Transverse colon (tissue), 3 donors: ENCODE data around the gene SLC12A3.

ENCODE experiments used
- CTCF ChIP-seq, 5 experiments: fragments of 200-600 bp in 3 of 5; fragments of 450-650 bp in 2 of 5; sonication (generic) in 3 of 5; IDR thresholded peaks; 1 replicate in 2 of 5; 2 replicates in 3 of 5; pipeline ENCODE4 v1.5.1; 2016 to 2017; ENCODE audit warnings: antibody characterized with exemption in 5 of 5, inconsistent platforms in 3 of 5, mild to moderate bottlenecking in 2 of 5, moderate library complexity in 1 of 5
- EP300 ChIP-seq: sonication (generic); formaldehyde crosslinking; IDR thresholded peaks from one replicate; pipeline ENCODE4 v1.6.1; 2017; ENCODE audit warnings: antibody characterized with exemption, low read depth
- POLR2A ChIP-seq: fragments of 450-650 bp; IDR thresholded peaks from one replicate; pipeline ENCODE4 v1.6.1; 2016; ENCODE audit warnings: antibody characterized with exemption, mild to moderate bottlenecking, moderate library complexity

GRCh38 chr16:56964243-56965148 is 99.5 kb downstream of the SLC12A3 start:
- TF ChIP-seq POLR2A, result no peak
- peak; percentile 85 to 99 (median 97) for TF ChIP-seq CTCF (IDR thresholded peaks at IDR 0.05)
- no peak for TF ChIP-seq EP300
